ENCODE results near the gene SESN1. TPM values are rescaled to one million over a fixed set of nuclear protein-coding genes. Genes with fewer than 3 reads are reported as not detected.

SESN1 gene
- total and polyA plus RNA-seq, 3 donors from 2014 or later: 82.0 to 152 (median 132) TPM

DNA sequence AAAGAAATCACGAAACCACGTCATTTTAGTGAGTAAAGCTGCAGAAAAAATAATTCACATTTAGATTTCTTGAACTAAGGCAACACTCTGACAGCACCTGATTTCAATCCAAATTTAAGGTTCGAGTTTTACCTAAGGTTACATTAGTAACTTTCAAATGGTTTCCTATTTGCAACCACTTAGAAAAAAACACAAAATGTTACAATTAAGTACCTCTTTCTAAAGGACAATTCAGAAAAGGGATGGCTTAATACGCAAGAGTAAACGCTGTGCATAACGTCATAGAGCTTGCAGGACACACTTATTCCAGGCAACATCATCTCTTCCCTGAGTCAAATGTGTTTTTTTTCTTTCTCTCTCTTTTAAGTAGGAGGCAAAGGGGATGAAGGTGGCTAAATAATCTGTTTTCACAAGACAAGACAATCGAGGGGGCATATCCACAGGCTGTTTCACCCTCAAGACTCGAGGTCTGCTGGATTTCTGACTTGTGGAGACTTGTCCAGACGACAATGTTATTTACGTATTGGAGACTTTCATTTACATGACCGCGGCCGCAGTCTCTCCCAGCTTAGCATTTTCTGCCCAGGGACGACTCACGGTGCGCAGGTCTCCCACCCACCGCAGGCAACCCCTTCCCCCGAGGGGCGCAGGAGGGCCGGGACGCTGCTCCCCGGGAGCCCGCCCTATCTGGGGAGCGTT, 86.0 kb downstream of the SESN1 start:
- WGBS, 2 donors: 2 to 4% methylated on average over 12 to 24 of the region's 24 CpGs
- H3K27me3 ChIP-seq: no peaks in the 10 kb centered on the region
- peak; percentile 54 for DNase-seq
- H3K4me1 ChIP-seq: peaks cover 37% of the 10 kb centered on the region
- no peaks in the 10 kb centered on the region for H3K9me3 ChIP-seq
- H3K4me3 ChIP-seq: peak overlapping the region; percentile 89 to 90
- intact Hi-C loops (cut with DNase I; ENCODE audit: low total_unique reads): no loop called here
- peak; percentile 9 for TF ChIP-seq POLR2A (IDR thresholded peaks at IDR 0.05)
- TF ChIP-seq, protein P1, sequence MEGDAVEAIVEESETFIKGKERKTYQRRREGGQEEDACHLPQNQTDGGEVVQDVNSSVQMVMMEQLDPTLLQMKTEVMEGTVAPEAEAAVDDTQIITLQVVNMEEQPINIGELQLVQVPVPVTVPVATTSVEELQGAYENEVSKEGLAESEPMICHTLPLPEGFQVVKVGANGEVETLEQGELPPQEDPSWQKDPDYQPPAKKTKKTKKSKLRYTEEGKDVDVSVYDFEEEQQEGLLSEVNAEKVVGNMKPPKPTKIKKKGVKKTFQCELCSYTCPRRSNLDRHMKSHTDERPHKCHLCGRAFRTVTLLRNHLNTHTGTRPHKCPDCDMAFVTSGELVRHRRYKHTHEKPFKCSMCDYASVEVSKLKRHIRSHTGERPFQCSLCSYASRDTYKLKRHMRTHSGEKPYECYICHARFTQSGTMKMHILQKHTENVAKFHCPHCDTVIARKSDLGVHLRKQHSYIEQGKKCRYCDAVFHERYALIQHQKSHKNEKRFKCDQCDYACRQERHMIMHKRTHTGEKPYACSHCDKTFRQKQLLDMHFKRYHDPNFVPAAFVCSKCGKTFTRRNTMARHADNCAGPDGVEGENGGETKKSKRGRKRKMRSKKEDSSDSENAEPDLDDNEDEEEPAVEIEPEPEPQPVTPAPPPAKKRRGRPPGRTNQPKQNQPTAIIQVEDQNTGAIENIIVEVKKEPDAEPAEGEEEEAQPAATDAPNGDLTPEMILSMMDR (IDR thresholded peaks at IDR 0.05): no peak
- H3K27ac ChIP-seq: peak overlapping the region; percentile 94 to 97
- H3K36me3 ChIP-seq (ENCODE audit: low read depth, missing control alignments): no peaks in the 10 kb centered on the region

DNA sequence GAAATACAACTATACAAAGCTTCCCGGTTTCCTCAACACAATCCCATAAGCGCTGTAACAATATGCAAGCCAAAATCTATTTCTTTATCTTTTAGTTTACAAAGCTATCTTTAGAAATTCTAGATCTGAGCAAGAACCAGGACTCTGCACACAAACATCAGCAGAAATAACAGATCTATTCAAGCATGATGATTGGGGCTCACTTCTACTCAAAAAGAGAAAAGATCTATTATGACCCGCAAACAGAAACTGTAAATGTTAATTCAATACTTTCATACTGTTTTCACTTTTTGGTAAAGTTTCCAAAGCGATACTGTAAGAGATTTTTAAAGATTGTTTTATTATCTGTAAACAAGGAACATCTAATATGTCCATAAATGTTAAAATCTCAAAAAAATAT, 86.6 kb downstream of the SESN1 start:
- TF ChIP-seq POLR2A (IDR thresholded peaks at IDR 0.05): no peak
- TF ChIP-seq, protein P1 (IDR thresholded peaks at IDR 0.05): no peak
- H3K27ac ChIP-seq: peak overlapping the region; percentile 94 to 97
- peaks cover 37% of the 10 kb centered on the region for H3K4me1 ChIP-seq
- no peaks in the 10 kb centered on the region for H3K36me3 ChIP-seq (ENCODE audit: low read depth, missing control alignments)
- no peaks in the 10 kb centered on the region for H3K9me3 ChIP-seq
- H3K4me3 ChIP-seq: peak overlapping the region; percentile 89 to 90
- intact Hi-C loops (cut with DNase I; ENCODE audit: low total_unique reads): no loop called here
- WGBS, 2 donors: 25% methylated on average over 4 of the region's 4 CpGs
- H3K27me3 ChIP-seq: no peaks in the 10 kb centered on the region
- DNase-seq: no peak

DNA sequence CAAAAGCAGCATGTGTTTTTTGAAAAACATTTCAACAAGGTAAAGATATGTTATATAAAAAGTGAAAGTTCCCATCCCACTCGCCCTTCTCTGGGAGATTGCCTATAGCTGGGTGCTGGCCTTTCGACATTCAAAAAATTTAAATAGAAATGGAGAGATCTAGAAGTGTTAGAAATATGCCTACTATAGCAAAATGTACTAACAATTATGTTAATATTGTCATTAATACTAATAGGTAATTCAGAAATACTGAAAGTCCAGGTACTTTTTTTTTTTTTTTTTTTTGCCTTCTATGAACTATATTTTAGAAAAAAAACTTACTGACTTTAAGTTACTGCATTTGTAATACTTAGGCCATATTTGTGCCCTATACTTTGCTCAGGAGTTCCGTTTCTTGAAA, 87.1 kb downstream of the SESN1 start:
- TF ChIP-seq POLR2A (IDR thresholded peaks at IDR 0.05): no peak
- TF ChIP-seq, protein P1 (IDR thresholded peaks at IDR 0.05): no peak
- peak overlapping the region; percentile 94 to 97 for H3K27ac ChIP-seq
- H3K36me3 ChIP-seq (ENCODE audit: low read depth, missing control alignments): no peaks in the 10 kb centered on the region
- H3K27me3 ChIP-seq: no peaks in the 10 kb centered on the region
- no peak for DNase-seq
- 51 to 61% methylated on average over 3 of the region's 3 CpGs for WGBS, 2 donors
- peak overlapping the region; percentile 89 to 90 for H3K4me3 ChIP-seq
- intact Hi-C loops (cut with DNase I; ENCODE audit: low total_unique reads): no loop called here
- H3K9me3 ChIP-seq: no peaks in the 10 kb centered on the region
- peaks cover 38% of the 10 kb centered on the region for H3K4me1 ChIP-seq

DNA sequence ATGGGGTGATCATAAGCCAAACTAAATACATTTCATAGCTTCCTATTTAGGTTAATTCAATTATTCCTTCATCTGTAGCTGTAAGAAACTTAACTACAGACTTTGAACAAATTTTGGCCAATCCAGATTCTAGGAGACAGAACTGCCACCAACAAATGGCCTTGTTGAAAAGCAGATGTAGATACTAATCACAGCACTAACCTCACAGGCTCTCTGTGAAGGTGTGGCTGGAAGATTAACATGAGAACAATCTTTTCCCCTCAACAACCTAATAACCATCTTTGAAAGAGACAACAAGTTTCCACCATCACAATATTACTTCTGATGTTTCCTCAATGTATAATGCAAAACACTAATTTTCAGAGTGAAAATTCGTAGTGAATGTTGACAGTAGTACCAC, 87.8 kb downstream of the SESN1 start:
- Histone ChIP-seq H3K36me3 (ENCODE audit: low read depth, missing control alignments) (no peaks in the 10 kb centered on the region), H3K9me3 (no peaks in the 10 kb centered on the region)

More for the DNA sequence above, 87.8 kb downstream of the SESN1 start:
- no peak for TF ChIP-seq POLR2A (IDR thresholded peaks at IDR 0.05)
- TF ChIP-seq, protein P1 (IDR thresholded peaks at IDR 0.05): no peak
- DNase-seq: no peak
- H3K27ac ChIP-seq: peak overlapping the region; percentile 94 to 97
- peaks cover 43% of the 10 kb centered on the region for H3K4me1 ChIP-seq
- H3K4me3 ChIP-seq: peak overlapping the region in 1 of 2 donors; percentile 7
- no peaks in the 10 kb centered on the region for H3K27me3 ChIP-seq
- intact Hi-C loops (cut with DNase I; ENCODE audit: low total_unique reads): no loop called here
- WGBS, 2 donors: 49 to 59% methylated on average over 1 of the region's 1 CpG
